ENCODE results near the gene ARMC9.

GRCh38 chr2:231260442-231261208 is 62.2 kb downstream of the ARMC9 start:
- TF ChIP-seq POLR2A (IDR thresholded peaks at IDR 0.05; ENCODE audit: low read depth, low read length) (no peak), CTCF (IDR thresholded peaks at IDR 0.05; ENCODE audit: extremely low read depth in 1 of 2, insufficient read depth in 1 of 2, low read depth in 1 of 2, low read length in 2 of 2) (no peak)

Data from endothelial cell of umbilical vein (primary cell).